DMS 273 (cell line): ENCODE measurements around the gene PIK3R1.
A peak's percentile ranks its signal among the peaks of the same experiment; 100 is the strongest.

Experiments
- DNase-seq: peaks from one replicate; lab custom pipeline; 2025; ENCODE audit not compliant: unreplicated experiment; lab: John Stamatoyannopoulos, UW

The PIK3R1 gene

GRCh38 chr5:68320413-68320986 lies 104.9 kb downstream of the PIK3R1 start:
- no peak for DNase-seq

GRCh38 chr5:68325065-68325580 lies 109.6 kb downstream of the PIK3R1 start:
- DNase-seq = no peak

- no peak for DNase-seq
Measured at GRCh38 chr5:68329554-68330255, 114.1 kb downstream of the PIK3R1 start.

- no peak for DNase-seq
Measured at GRCh38 chr5:68330574-68330973, 115.0 kb downstream of the PIK3R1 start.

- no peak for DNase-seq
Measured at GRCh38 chr5:68331192-68332079, 115.9 kb downstream of the PIK3R1 start.

- DNase-seq = no peak
Measured at GRCh38 chr5:68332080-68332451, 116.5 kb downstream of the PIK3R1 start.

GRCh38 chr5:68332556-68332955 lies 117.0 kb downstream of the PIK3R1 start:
- DNase-seq = no peak

- DNase-seq = no peak
Measured at GRCh38 chr5:68333649-68334552, 118.3 kb downstream of the PIK3R1 start.

- no peak for DNase-seq
Measured at GRCh38 chr5:68334553-68334886, 119.0 kb downstream of the PIK3R1 start.

GRCh38 chr5:68335075-68335474 lies 119.5 kb downstream of the PIK3R1 start:
- DNase-seq = no peak

GRCh38 chr5:68336200-68336599 lies 120.6 kb downstream of the PIK3R1 start:
- DNase-seq = no peak

- no peak for DNase-seq
Measured at GRCh38 chr5:68337235-68337634, 121.7 kb downstream of the PIK3R1 start.

- DNase-seq = no peak
Measured at GRCh38 chr5:68339921-68340321, 124.4 kb downstream of the PIK3R1 start.

GRCh38 chr5:68341006-68341405 lies 125.5 kb downstream of the PIK3R1 start:
- no peak for DNase-seq

GRCh38 chr5:68342693-68343092 lies 127.1 kb downstream of the PIK3R1 start:
- no peak for DNase-seq

GRCh38 chr5:68343421-68343826 lies 127.9 kb downstream of the PIK3R1 start:
- DNase-seq = no peak

GRCh38 chr5:68344447-68345111 lies 129.0 kb downstream of the PIK3R1 start:
- DNase-seq = peak; percentile 17

GRCh38 chr5:68345171-68345570 lies 129.6 kb downstream of the PIK3R1 start:
- no peak for DNase-seq

GRCh38 chr5:68345582-68345981 lies 130.0 kb downstream of the PIK3R1 start:
- no peak for DNase-seq

GRCh38 chr5:68347536-68347935 lies 132.0 kb downstream of the PIK3R1 start:
- no peak for DNase-seq
